ENCODE results near the gene LTBP1.
"Not testable (repeated sequence)": the region's sequence is repeated elsewhere in the genome, so short reads cannot be mapped to it uniquely, and the experiment has no call there.

LTBP1 gene

GRCh38 chr2:32946314-32947075 is at the start of gene LTBP1:
TSS of gene LTBP1 (plus strand) at chr2:32946953. CDS start at chr2:32947325, 372 bp downstream.
- peak; percentile 1 for DNase-seq

GRCh38 chr2:32900246-32900973 is 46.3 kb upstream of the LTBP1 start:
- DNase-seq: no peak

GRCh38 chr2:32901313-32901712 is 45.4 kb upstream of the LTBP1 start:
- DNase-seq: no peak

- no peak for DNase-seq
These were observed 44.6 kb upstream of the LTBP1 start for GRCh38 chr2:32902174-32902573.

GRCh38 chr2:32902986-32903385 is 43.8 kb upstream of the LTBP1 start:
- no peak for DNase-seq

- no peak for DNase-seq
These were observed 42.7 kb upstream of the LTBP1 start for GRCh38 chr2:32904074-32904473.

- no peak for DNase-seq
These were observed 42.0 kb upstream of the LTBP1 start for GRCh38 chr2:32904751-32905150.

- no peak for DNase-seq
These were observed 41.5 kb upstream of the LTBP1 start for GRCh38 chr2:32905270-32905669.

- DNase-seq: no peak
These were observed 35.7 kb upstream of the LTBP1 start for GRCh38 chr2:32910883-32911598.

- no peak for DNase-seq
These were observed 31.1 kb upstream of the LTBP1 start for GRCh38 chr2:32915694-32916093.

- no peak for DNase-seq
These were observed 28.0 kb upstream of the LTBP1 start for GRCh38 chr2:32918774-32919173.

- not testable (repeated sequence) for DNase-seq
These were observed 26.9 kb upstream of the LTBP1 start for GRCh38 chr2:32919901-32920300.

GRCh38 chr2:32921486-32921885 is 25.3 kb upstream of the LTBP1 start:
- not testable (repeated sequence) for DNase-seq

- DNase-seq: no peak
These were observed 24.3 kb upstream of the LTBP1 start for GRCh38 chr2:32922501-32922900.

GRCh38 chr2:32923109-32923508 is 23.6 kb upstream of the LTBP1 start:
- DNase-seq: no peak

GRCh38 chr2:32925283-32925815 is 21.4 kb upstream of the LTBP1 start:
- DNase-seq: no peak

- no peak for DNase-seq
These were observed 20.6 kb upstream of the LTBP1 start for GRCh38 chr2:32925976-32926707.

GRCh38 chr2:32926708-32927084 is 20.1 kb upstream of the LTBP1 start:
- no peak for DNase-seq

GRCh38 chr2:32930436-32930835 is 16.3 kb upstream of the LTBP1 start:
- DNase-seq: no peak

GRCh38 chr2:32931519-32931918 is 15.2 kb upstream of the LTBP1 start:
- no peak for DNase-seq

GRCh38 chr2:32931945-32932709 is 14.6 kb upstream of the LTBP1 start:
- no peak for DNase-seq
